Endothelial cell of umbilical vein (primary cell): ENCODE data around the gene PM20D1. TPM values are rescaled to one million over a fixed set of nuclear protein-coding genes. Genes with fewer than 3 reads are reported as not detected.

Experiments used
- BruUV-seq: library from RNA; stranded (reverse); fragments of 400-500 nt; replicated peaks from 2 replicates; lab custom pipeline; 2021; lab: Mats Ljungman, UMichigan
- CTCF ChIA-PET: fragments of 300-600, 350-600 bp; sonication (Branson Sonifier 250); formaldehyde crosslinking; loops from one replicate; lab custom pipeline; 2021; ENCODE audit warnings: antibody characterized with exemption, inconsistent platforms; lab: Charles Lee
- POLR2A ChIA-PET: fragments of 300-600, 350-600 bp; sonication (Branson Sonifier 250); formaldehyde crosslinking; loops from one replicate; lab custom pipeline; 2021; ENCODE audit warnings: antibody characterized with exemption, inconsistent platforms; lab: Charles Lee
- DNase-seq: peaks from one replicate; pipeline ENCODE4 v3.0.0-alpha.2; 2011; ENCODE audit warnings: low read depth, low spot score
- FAIRE-seq: peaks from 2 replicates; lab custom pipeline; 2011; peaks lifted over from hg19 to GRCh38; lab: Jason Lieb, UNC
- H2AFZ ChIP-seq: 2 replicates; pipeline ENCODE4 v1.6.0; 2012; ENCODE audit warnings: low read depth, low read length, control low read depth, inconsistent platforms
- H3K27ac ChIP-seq: 2 replicates; pipeline ENCODE4 v1.5.1; 2011; ENCODE audit warnings: low read depth, mild to moderate bottlenecking, control low read depth, low read length, moderate library complexity; ENCODE audit not compliant: insufficient read depth
- H3K27me3 ChIP-seq, 2 experiments: 2 replicates each; pipeline versions ENCODE4 v1.6.0 to v1.6.1; 2011; ENCODE audit warnings: low read length in 2 of 2, mixed read lengths in 1 of 2; ENCODE audit not compliant: control insufficient read depth in 2 of 2, insufficient read depth in 2 of 2
- H3K36me3 ChIP-seq, 2 experiments: 2 replicates in 1 of 2; 3 replicates in 1 of 2; pipeline ENCODE4 v1.5.1; 2011; ENCODE audit warnings: low read length in 2 of 2, mild to moderate bottlenecking in 1 of 2, moderate library complexity in 1 of 2; ENCODE audit not compliant: control insufficient read depth in 2 of 2, insufficient read depth in 2 of 2; ENCODE audit errors: extremely low read depth in 1 of 2
- H3K4me1 ChIP-seq: 3 replicates; pipeline ENCODE4 v1.5.1; 2011; ENCODE audit warnings: mild to moderate bottlenecking, low read length; ENCODE audit not compliant: control insufficient read depth, insufficient read depth; ENCODE audit errors: extremely low read depth
- H3K4me2 ChIP-seq: 2 replicates; pipeline ENCODE4 v1.6.1; 2011; ENCODE audit warnings: low read length, control low read depth, mixed read lengths; ENCODE audit not compliant: insufficient read depth
- H3K4me3 ChIP-seq, 3 experiments: fragments of 200-600 bp in 1 of 3; sonication (generic), shearing (Covaris generic) in 1 of 3; replicated peaks in 1 of 3; 2 replicates each; pipeline ENCODE4 v1.5.1; 2011 to 2016; ENCODE audit warnings: control low read depth in 3 of 3, low read length in 3 of 3, mild to moderate bottlenecking in 2 of 3, inconsistent platforms in 1 of 3, low read depth in 1 of 3, moderate library complexity in 1 of 3; ENCODE audit not compliant: insufficient read depth in 1 of 3
- H3K79me2 ChIP-seq: 2 replicates; pipeline ENCODE4 v1.6.0; 2012; ENCODE audit warnings: low read length, inconsistent platforms; ENCODE audit not compliant: control insufficient read depth, insufficient read depth
- H3K9ac ChIP-seq: replicated peaks from 2 replicates; pipeline ENCODE3; 2011; ENCODE audit warnings: low read length, control low read depth; ENCODE audit not compliant: insufficient read depth; ENCODE audit errors: extremely low read depth
- H3K9me1 ChIP-seq: replicated peaks from 3 replicates; pipeline ENCODE4 v1.6.0; 2011; ENCODE audit warnings: mild to moderate bottlenecking, low read length; ENCODE audit not compliant: control insufficient read depth, insufficient read depth; ENCODE audit errors: extremely low read depth
- H3K9me3 ChIP-seq: replicated peaks from 2 replicates; pipeline ENCODE4 v1.5.1; 2012; ENCODE audit warnings: low read length, inconsistent platforms; ENCODE audit not compliant: control insufficient read depth, insufficient read depth
- H4K20me1 ChIP-seq: replicated peaks from 2 replicates; pipeline ENCODE3; 2011; ENCODE audit warnings: mild to moderate bottlenecking, low read length; ENCODE audit not compliant: control insufficient read depth, insufficient read depth; ENCODE audit errors: extremely low read depth
- CTCF ChIP-seq, 2 donors: IDR thresholded peaks; 1 replicate in 1 of 2; 2 replicates in 1 of 2; pipeline ENCODE4 v1.5.1; 2011; ENCODE audit warnings: low read length in 2 of 2, mild to moderate bottlenecking in 2 of 2, moderate library complexity in 2 of 2, control low read depth in 1 of 2, inconsistent platforms in 1 of 2, low read depth in 1 of 2; ENCODE audit not compliant: insufficient read depth in 1 of 2; ENCODE audit errors: extremely low read depth in 1 of 2
- EZH2 ChIP-seq: IDR thresholded peaks from 2 replicates; pipeline ENCODE4 v1.6.1; 2012; ENCODE audit warnings: borderline replicate concordance, low read depth, mild to moderate bottlenecking, moderate library complexity, low read length, inconsistent platforms; ENCODE audit not compliant: severe bottlenecking
- FOS ChIP-seq: IDR thresholded peaks from 2 replicates; pipeline ENCODE4 v1.6.1; 2011; ENCODE audit warnings: mild to moderate bottlenecking, low read length, moderate library complexity, borderline replicate concordance; ENCODE audit not compliant: insufficient read depth
- GATA2 ChIP-seq: IDR thresholded peaks from 2 replicates; pipeline ENCODE4 v1.7.0; 2011; ENCODE audit warnings: low read depth, mild to moderate bottlenecking, moderate library complexity, mixed read lengths, low read length; ENCODE audit not compliant: insufficient read length, insufficient read depth
- JUN ChIP-seq: IDR thresholded peaks from 2 replicates; pipeline ENCODE4 v1.6.1; 2011; ENCODE audit warnings: borderline replicate concordance, low read depth; ENCODE audit not compliant: insufficient read length, insufficient read depth
- MYC ChIP-seq: IDR thresholded peaks from one replicate; pipeline ENCODE4 v1.6.1; 2011; ENCODE audit warnings: mild to moderate bottlenecking, low read depth, low read length
- POLR2A ChIP-seq: IDR thresholded peaks from 2 replicates; pipeline ENCODE4 v1.6.1; 2012; ENCODE audit warnings: low read depth, mild to moderate bottlenecking, control low read depth, low read length
- POLR2AphosphoS5 ChIP-seq: IDR thresholded peaks from 2 replicates; pipeline ENCODE4 v1.6.1; 2012; ENCODE audit warnings: low read depth, mild to moderate bottlenecking, control low read depth, low read length, moderate library complexity; ENCODE audit not compliant: insufficient read depth
- dilution Hi-C: fragments of 300-500 bp; cut with MboI; formaldehyde crosslinking; loops from one replicate; pipeline ENCODE4 v1.15.0; 2019; ENCODE audit warnings: low sequenced_read_pairs; ENCODE audit not compliant: extremely low pct_ligation_motif_present
- intact Hi-C: fragments of 100-400 bp; cut with micrococcal nuclease; formaldehyde crosslinking; loops from one replicate; pipeline ENCODE4 v1.10.0; 2022
- polyA plus RNA-seq, 4 experiments: library from polyadenylated mRNA; depleted of rRNA in 3 of 4; stranded (reverse) in 3 of 4; unstranded in 1 of 4; fragments of >200 nt; gene quantifications; 2 replicates each; pipeline versions ENCODE4 v1.2.1 to v1.2.3, GENCODE V29; 2011 to 2012; ENCODE audit warnings: missing spikeins in 1 of 4
- total RNA-seq: library from RNA; stranded (reverse); gene quantifications from 2 replicates; pipeline ENCODE4 v1.2.3, GENCODE V29; 2021
- TF ChIP-seq, protein P1 (sequence below): IDR thresholded peaks from 2 replicates; pipeline ENCODE4 v1.6.1; 2011; ENCODE audit not compliant: insufficient read depth, insufficient read length

PM20D1 gene
- total and polyA plus RNA-seq, 2 donors (not counting 3 experiments of a cell fraction or from before 2014, with no cell fraction given): 0.11 TPM; not detected in 1

GRCh38 chr1:205880923-205881322 lies 31.0 kb upstream of the PM20D1 start:
- Histone ChIP-seq H3K4me1 (no peaks in the 10 kb centered on the region), H3K4me2 (no peak overlapping the region), H3K9me3 (no peaks in the 10 kb centered on the region), H3K36me3 (no peaks in the 10 kb centered on the region), H3K9me1 (no peaks in the 10 kb centered on the region), H3K79me2 (no peaks in the 10 kb centered on the region), H4K20me1 (no peaks in the 10 kb centered on the region), H3K27ac (no peak overlapping the region), H3K9ac (no peak overlapping the region), H3K4me3 (no peak overlapping the region), H3K27me3 (peaks cover 0 to 14% of the 10 kb centered on the region in 2 experiments), H2AFZ (no peak overlapping the region)
- intact Hi-C loops: no loop called here
- DNase-seq: no peak
- TF ChIP-seq CTCF (IDR thresholded peaks at IDR 0.05; ENCODE audit: extremely low read depth in 1 of 2, insufficient read depth in 1 of 2, low read depth in 1 of 2, low read length in 2 of 2) (no peak), POLR2AphosphoS5 (no peak), POLR2A (no peak), FOS (no peak), EZH2 (no peak), MYC (no peak), JUN (no peak), GATA2 (no peak)
- TF ChIP-seq, protein P1, sequence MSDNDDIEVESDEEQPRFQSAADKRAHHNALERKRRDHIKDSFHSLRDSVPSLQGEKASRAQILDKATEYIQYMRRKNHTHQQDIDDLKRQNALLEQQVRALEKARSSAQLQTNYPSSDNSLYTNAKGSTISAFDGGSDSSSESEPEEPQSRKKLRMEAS: no peak
- FAIRE-seq: no peak
- dilution Hi-C loops: no loop called here
- no TSS peak for BruUV-seq
- ChIA-PET POLR2A (no interaction called here), CTCF (no interaction called here)
